NCI-H524 (cell line): ENCODE results near the gene SPOCK2.
A peak's percentile ranks its signal among the peaks of the same experiment; 100 is the strongest.

ENCODE experiments used
- DNase-seq, 2 experiments: peaks; one replicate each; lab custom pipeline; 2025; lab: John Stamatoyannopoulos, UW

The SPOCK2 gene

GRCh38 chr10:72073708-72074573 is 14.4 kb downstream of the SPOCK2 start:
- DNase-seq: no peak

- DNase-seq: no peak
Measured at GRCh38 chr10:72072639-72073038, 15.7 kb downstream of the SPOCK2 start.

- DNase-seq: no peak
Measured at GRCh38 chr10:72072046-72072445, 16.3 kb downstream of the SPOCK2 start.

- peak; percentile 25 to 64 for DNase-seq
Measured at GRCh38 chr10:72069751-72070526, 18.4 kb downstream of the SPOCK2 start.

GRCh38 chr10:72068901-72069446 is 19.4 kb downstream of the SPOCK2 start:
- peak in 1 of 2 experiments; percentile 9 for DNase-seq

- DNase-seq: no peak
Measured at GRCh38 chr10:72068126-72068765, 20.1 kb downstream of the SPOCK2 start.

GRCh38 chr10:72067463-72068125 is 20.8 kb downstream of the SPOCK2 start:
- no peak for DNase-seq

- no peak for DNase-seq
Measured at GRCh38 chr10:72066318-72067284, 21.8 kb downstream of the SPOCK2 start.

GRCh38 chr10:72065439-72066025 is 22.8 kb downstream of the SPOCK2 start:
- DNase-seq: no peak

- no peak for DNase-seq
Measured at GRCh38 chr10:72063703-72064391, 24.5 kb downstream of the SPOCK2 start.

GRCh38 chr10:72062832-72063702 is 25.3 kb downstream of the SPOCK2 start:
- DNase-seq: no peak

- no peak for DNase-seq
Measured at GRCh38 chr10:72062382-72062781, 26.0 kb downstream of the SPOCK2 start.

- DNase-seq: no peak
Measured at GRCh38 chr10:72061930-72062329, 26.4 kb downstream of the SPOCK2 start.

- no peak for DNase-seq
Measured at GRCh38 chr10:72061491-72061890, 26.9 kb downstream of the SPOCK2 start.

- DNase-seq: no peak
Measured at GRCh38 chr10:72059843-72060822, 28.2 kb downstream of the SPOCK2 start.

- DNase-seq: no peak
Measured at GRCh38 chr10:72058989-72059842, 29.1 kb downstream of the SPOCK2 start.
